NCI-H128 (cell line): ENCODE measurements around the gene H2BW2.
"Not testable (repeated sequence)": the region's sequence is repeated elsewhere in the genome, so short reads cannot be mapped to it uniquely, and the experiment has no call there.

Experiments
- DNase-seq: peaks from one replicate; lab custom pipeline; 2025; ENCODE audit not compliant: unreplicated experiment; lab: John Stamatoyannopoulos, UW

Gene H2BW2

GRCh38 chrX:104039689-104040505 lies at the start of gene H2BW2:
H2BW2 (plus strand) TSS chrX:104039956; CDS start chrX:104039995, 39 bp downstream.
- no peak for DNase-seq

- DNase-seq: no peak
Observed at GRCh38 chrX:103999234-103999633, 40.5 kb upstream of the H2BW2 start.

GRCh38 chrX:104008831-104009230 lies 30.9 kb upstream of the H2BW2 start:
- no peak for DNase-seq

- DNase-seq: no peak
Observed at GRCh38 chrX:104013158-104013557, 26.6 kb upstream of the H2BW2 start.

GRCh38 chrX:104013606-104014005 lies 26.1 kb upstream of the H2BW2 start, which contains the start of gene H2BW1:
H2BW1 (minus strand) TSS chrX:104013708; CDS start chrX:104013576, 132 bp downstream.
- no peak for DNase-seq

GRCh38 chrX:104015576-104015975 lies 24.2 kb upstream of the H2BW2 start:
- not testable (repeated sequence) for DNase-seq

GRCh38 chrX:104018126-104018525 lies 21.6 kb upstream of the H2BW2 start:
- no peak for DNase-seq

- DNase-seq: no peak
Observed at GRCh38 chrX:104041003-104041402, 1.2 kb downstream of the H2BW2 start.

- no peak for DNase-seq
Observed at GRCh38 chrX:104045642-104046041, 5.9 kb downstream of the H2BW2 start.

GRCh38 chrX:104047171-104047570 lies 7.4 kb downstream of the H2BW2 start:
- DNase-seq: no peak

GRCh38 chrX:104054956-104055355 lies 15.2 kb downstream of the H2BW2 start:
- not testable (repeated sequence) for DNase-seq

- DNase-seq: not testable (repeated sequence)
Observed at GRCh38 chrX:104062636-104063035, 22.9 kb downstream of the H2BW2 start.

- not testable (repeated sequence) for DNase-seq
Observed at GRCh38 chrX:104075778-104076445, 36.2 kb downstream of the H2BW2 start, which contains the start of gene TMSB15C. TMSB15C (minus strand) TSS chrX:104076236.

- DNase-seq: not testable (repeated sequence)
Observed at GRCh38 chrX:104077854-104078253, 38.1 kb downstream of the H2BW2 start.

GRCh38 chrX:104084063-104084462 lies 44.3 kb downstream of the H2BW2 start:
- DNase-seq: no peak

GRCh38 chrX:104084534-104085277 lies 45.0 kb downstream of the H2BW2 start:
- DNase-seq: no peak

GRCh38 chrX:104085477-104085876 lies 45.7 kb downstream of the H2BW2 start:
- no peak for DNase-seq

- DNase-seq: no peak
Observed at GRCh38 chrX:104085919-104086318, 46.2 kb downstream of the H2BW2 start.
